K562 (cell line): ENCODE data around the gene MGAT4B. TPM values are rescaled to one million over a fixed set of nuclear protein-coding genes. Genes with fewer than 3 reads are reported as not detected.

Experiments
- ATAC-seq: fragments of 200-7000 bp; cut with Tn5 transposase; 3 replicates; pipeline ENCODE4 v1.9.1; 2020; ENCODE audit warnings: moderate library complexity
- BruUV-seq: library from RNA; stranded (reverse); fragments of 400-500 nt; replicated peaks from 2 replicates; lab custom pipeline; 2021; lab: Mats Ljungman, UMichigan
- CTCF ChIA-PET: fragments of 300-600 bp; formaldehyde crosslinking; extraction: SDS; loops from one replicate; lab custom pipeline; 2021; ENCODE audit warnings: low intra/inter-chr PET ratio; lab: Yijun Ruan, JAX
- POLR2A ChIA-PET: fragments of 300-600, 350-650 bp; sonication (Branson Sonifier 250); formaldehyde crosslinking; extraction: SDS; loops from one replicate; lab custom pipeline; 2021; ENCODE audit warnings: antibody characterized with exemption, inconsistent platforms; lab: Yijun Ruan, JAX
- DNase-seq, 4 experiments: peaks; one replicate each; pipeline versions ENCODE4 v3.0.0 to v3.0.0-alpha.2; 2011 to 2018; ENCODE audit warnings: low spot score in 3 of 4, mixed read lengths in 3 of 4; ENCODE audit errors: extremely low read depth in 1 of 4
- FAIRE-seq: peaks from 2 replicates; lab custom pipeline; 2011; peaks lifted over from hg19 to GRCh38; lab: Jason Lieb, UNC
- H2AFZ ChIP-seq: 2 replicates; pipeline ENCODE4 v1.6.0; 2011; ENCODE audit warnings: low read depth, low read length, control low read depth, inconsistent platforms
- H3K27ac ChIP-seq: fragments of 200-600 bp; 3 replicates; pipeline ENCODE4 v1.8.0; 2011; ENCODE audit warnings: low read depth, mild to moderate bottlenecking, control low read depth, inconsistent platforms, low read length, moderate library complexity, mixed read lengths; ENCODE audit errors: extremely low read depth
- H3K27me3 ChIP-seq, 2 experiments: fragments of 300-600 bp in 1 of 2; 2 replicates in 1 of 2; 3 replicates in 1 of 2; pipeline versions ENCODE4 v1.6.0 to v1.8.0; 2011; ENCODE audit warnings: inconsistent platforms in 2 of 2, low read length in 2 of 2, mild to moderate bottlenecking in 1 of 2, mixed read lengths in 1 of 2, moderate library complexity in 1 of 2; ENCODE audit not compliant: control insufficient read depth in 2 of 2, insufficient read depth in 2 of 2
- H3K36me3 ChIP-seq: fragments of 300-600 bp; 3 replicates; pipeline ENCODE4 v1.8.0; 2011; ENCODE audit warnings: mild to moderate bottlenecking, low read length, inconsistent platforms; ENCODE audit not compliant: control insufficient read depth, insufficient read depth
- H3K4me1 ChIP-seq, 2 experiments: fragments of 200-600 bp in 1 of 2; replicated peaks in 1 of 2; 2 replicates in 1 of 2; 3 replicates in 1 of 2; pipeline versions ENCODE4 v1.5.1 to v1.8.0; 2011; ENCODE audit warnings: inconsistent platforms in 2 of 2, low read length in 2 of 2, mild to moderate bottlenecking in 1 of 2, mixed read lengths in 1 of 2, moderate library complexity in 1 of 2; ENCODE audit not compliant: control insufficient read depth in 2 of 2, insufficient read depth in 2 of 2
- H3K4me2 ChIP-seq: 2 replicates; pipeline ENCODE4 v1.6.1; 2011; ENCODE audit warnings: low read length, control low read depth, inconsistent platforms, mixed read lengths; ENCODE audit not compliant: insufficient read depth
- H3K4me3 ChIP-seq: fragments of 200-600 bp; sonication (generic), shearing (Covaris generic); 2 replicates; pipeline ENCODE4 v1.5.1; 2016; ENCODE audit warnings: control low read depth, inconsistent platforms
- H3K79me2 ChIP-seq: fragments of 200-600 bp; 3 replicates; pipeline ENCODE4 v1.8.0; 2011; ENCODE audit warnings: low read length, inconsistent platforms; ENCODE audit not compliant: control insufficient read depth, insufficient read depth
- H3K9ac ChIP-seq, 2 experiments: 2 replicates each; pipeline versions ENCODE4 v1.6.0 to v1.6.1; 2011; ENCODE audit warnings: low read depth in 2 of 2, low read length in 2 of 2, control low read depth in 1 of 2, inconsistent platforms in 1 of 2, mild to moderate bottlenecking in 1 of 2, mixed read lengths in 1 of 2; ENCODE audit not compliant: insufficient read depth in 1 of 2
- H3K9me1 ChIP-seq: one replicate; pipeline ENCODE4 v1.6.0; 2011; ENCODE audit warnings: inconsistent platforms, mild to moderate bottlenecking, low read length, moderate library complexity; ENCODE audit not compliant: control insufficient read depth, insufficient read depth
- H3K9me3 ChIP-seq: replicated peaks from 2 replicates; pipeline ENCODE4 v1.5.1; 2011; ENCODE audit warnings: low read depth, low read length, inconsistent platforms; ENCODE audit not compliant: control insufficient read depth, insufficient read depth
- H4K20me1 ChIP-seq: replicated peaks from 2 replicates; pipeline ENCODE4 v1.6.1; 2011; ENCODE audit warnings: low read length, inconsistent platforms, mixed read lengths; ENCODE audit not compliant: control insufficient read depth, insufficient read depth
- C11orf30 ChIP-seq: fragments of 450-650 bp; IDR thresholded peaks from 2 replicates; pipeline ENCODE4 v1.6.1; 2016; ENCODE audit warnings: low read depth, mild to moderate bottlenecking
- CBX1 ChIP-seq: sonication (generic); IDR thresholded peaks from 2 replicates; pipeline ENCODE4 v1.6.1; 2016; ENCODE audit warnings: antibody characterized with exemption, low read depth, mild to moderate bottlenecking
- E2F1 ChIP-seq: sonication (generic); formaldehyde crosslinking; IDR thresholded peaks from 2 replicates; pipeline ENCODE4 v1.8.1; 2023; ENCODE audit warnings: mild to moderate bottlenecking, missing genetic modification reagents, moderate library complexity
- KAT2B ChIP-seq: IDR thresholded peaks from one replicate; pipeline ENCODE4 v1.6.1; 2012; ENCODE audit warnings: low read depth, mild to moderate bottlenecking, control low read depth, inconsistent platforms, low read length, moderate library complexity
- SP2 ChIP-seq: IDR thresholded peaks from 2 replicates; pipeline ENCODE4 v1.6.1; 2011; ENCODE audit warnings: mild to moderate bottlenecking, low read depth, low read length, moderate library complexity; ENCODE audit not compliant: poor library complexity, severe bottlenecking; ENCODE audit errors: extremely low read depth
- SUPT5H ChIP-seq: fragments of 450-650 bp; IDR thresholded peaks from 2 replicates; pipeline ENCODE4 v1.6.1; 2016
- ZBTB11 ChIP-seq, 3 experiments: fragments of 200-800 bp in 1 of 3; fragments of 250-450 bp in 1 of 3; fragments of 450-650 bp in 1 of 3; sonication (Bioruptor Pico) in 1 of 3; sonication (Bioruptor generic) in 1 of 3; formaldehyde crosslinking in 1 of 3; IDR thresholded peaks; 2 replicates each; pipeline versions ENCODE4 v1.6.1 to v1.8.0; 2016 to 2022; ENCODE audit warnings: mild to moderate bottlenecking in 2 of 3, missing genetic modification characterization in 2 of 3, missing compliant biosample characterization in 1 of 3, moderate library complexity in 1 of 3
- ZBTB49 ChIP-seq: sonication (generic); formaldehyde crosslinking; IDR thresholded peaks from 2 replicates; pipeline ENCODE4 v1.8.0; 2022; ENCODE audit warnings: missing genetic modification reagents, mild to moderate bottlenecking, borderline replicate concordance
- ZBTB8A ChIP-seq: fragments of 450-650 bp; IDR thresholded peaks from 2 replicates; pipeline ENCODE4 v1.6.1; 2018; ENCODE audit warnings: mild to moderate bottlenecking, moderate library complexity; ENCODE audit not compliant: partially characterized antibody
- ZNF398 ChIP-seq: fragments of 250-450 bp; sonication (Bioruptor Pico); IDR thresholded peaks from 2 replicates; pipeline ENCODE4 v1.8.0; 2021; ENCODE audit warnings: moderate library complexity, mild to moderate bottlenecking, inconsistent platforms
- WGBS: fragments of 100-300 bp; shearing (Covaris generic); methylation state at CpG from one replicate; pipeline ENCODE4 v1.1.6; 2016; ENCODE audit warnings: low coverage, mixed read lengths; ENCODE audit not compliant: insufficient coverage; ENCODE audit errors: missing lambda C conversion rate; 5-methylcytosine and 5-hydroxymethylcytosine counted together
- in situ Hi-C: fragments of 300-500 bp; cut with MboI; formaldehyde crosslinking; loops from 4 replicates; pipeline ENCODE4 v1.15.0; 2018; ENCODE audit warnings: inconsistent platforms, mixed read lengths
- intact Hi-C: fragments of 100-400 bp; cut with micrococcal nuclease; formaldehyde crosslinking; loops from 2 replicates; pipeline ENCODE4 v1.14.2; 2022
- polyA plus RNA-seq, 8 experiments: library from polyadenylated mRNA; depleted of rRNA in 4 of 8; stranded (reverse) in 5 of 8; unstranded in 3 of 8; fragments of >200 nt; fragmentation: Nextera tagmentation in 2 of 8; fragmentation: Illumina TruSeq in 1 of 8; extraction: Ambion mirVana in 2 of 8; extraction: Trizol in 1 of 8; gene quantifications; 2 replicates each; pipeline versions ENCODE4 v1.2.1 to v1.2.3, GENCODE V29; 2011 to 2014; ENCODE audit warnings: inconsistent platforms in 1 of 8, missing spikeins in 1 of 8
- total RNA-seq, 7 experiments: library from RNA; depleted of rRNA in 6 of 7; stranded (reverse); fragments of >200 nt in 6 of 7; fragmentation: Illumina TruSeq in 2 of 7; extraction: Trizol in 2 of 7; gene quantifications; 2 replicates each; pipeline versions ENCODE4 v1.2.1 to v1.2.3, GENCODE V29; 2011 to 2021; ENCODE audit warnings: low replicate concordance in 1 of 7

Gene MGAT4B
- total and polyA plus RNA-seq, 9 of the 15 experiments (the other 6 are each of a cell fraction or from before 2014, with no cell fraction given) = 0.34 to 133 (median 75.4) TPM

GRCh38 chr5:179771311-179771895 is 35.3 kb downstream of the MGAT4B start (continued):
- no peak for TF ChIP-seq ZNF398 (CRISPR knock-in tag)
- TF ChIP-seq C11orf30 = no peak
- no peak for TF ChIP-seq SUPT5H

- Histone ChIP-seq H4K20me1 (peaks cover 20% of the 10 kb centered on the region), H3K9me3 (no peaks in the 10 kb centered on the region), H3K4me3 (no peak overlapping the region), H2AFZ (no peak overlapping the region), H3K27ac (no peak overlapping the region), H3K36me3 (peaks cover 95% of the 10 kb centered on the region), H3K9me1 (peaks cover 9% of the 10 kb centered on the region), H3K4me2 (no peak overlapping the region), H3K4me1 (peaks cover 21 to 26% of the 10 kb centered on the region in 2 experiments), H3K27me3 (no peaks in the 10 kb centered on the region), H3K9ac (no peak overlapping the region), H3K79me2 (peaks cover 36% of the 10 kb centered on the region)
- ChIA-PET CTCF (no interaction called here), POLR2A (interaction anchor here (0.7 kb wide), 1 partner anchor 29 kb away, joined by 3 read pairs; no protein-coding TSS in a partner anchor)
- BruUV-seq = no TSS peak
- no peak for ATAC-seq
- no peak for DNase-seq
- WGBS = 87% methylated on average over 5 of the region's 5 CpGs
- in situ Hi-C loops = no loop called here
- FAIRE-seq = no peak
- intact Hi-C loops = loop anchor here (5.0 kb wide), 1 partner anchor 38 kb away; the partner anchor contains the start of gene MGAT4B
- TF ChIP-seq KAT2B (no peak), ZBTB11 (CRISPR knock-in tag; IDR thresholded peaks at IDR 0.05) (no peak), ZBTB49 (CRISPR knock-in tag) (no peak), E2F1 (CRISPR knock-in tag) (no peak), SP2 (no peak), ZBTB8A (no peak), CBX1 (no peak)
These were observed 36.9 kb downstream of the MGAT4B start for GRCh38 chr5:179769796-179770195.
